Aorta (tissue), 5 donors: ENCODE data around the gene TRMT112. TPM values are rescaled to one million over a fixed set of nuclear protein-coding genes. Genes with fewer than 3 reads are reported as not detected.

ENCODE experiments used
- ATAC-seq: fragments of 200-7000 bp; cut with Tn5 transposase; one replicate; pipeline ENCODE4 v1.9.1; 2022; ENCODE audit warnings: moderate library complexity; ENCODE audit not compliant: low FRiP score
- DNase-seq, 2 donors: peaks; one replicate each; pipeline ENCODE4 v3.0.0-alpha.2; 2020
- H3K27ac ChIP-seq, 2 donors: one replicate each; pipeline ENCODE4 v1.5.1; 2013; ENCODE audit warnings: low read length in 2 of 2, mild to moderate bottlenecking in 2 of 2, moderate library complexity in 2 of 2, control low read depth in 1 of 2, inconsistent platforms in 1 of 2, low read depth in 1 of 2
- H3K27me3 ChIP-seq, 2 donors: one replicate each; pipeline ENCODE4 v1.6.1; 2013; ENCODE audit warnings: control low read depth in 1 of 2, low read length in 1 of 2, mild to moderate bottlenecking in 1 of 2, moderate library complexity in 1 of 2; ENCODE audit not compliant: insufficient read depth in 2 of 2, control insufficient read depth in 1 of 2
- H3K36me3 ChIP-seq, 2 donors: one replicate each; pipeline ENCODE4 v1.6.1; 2013; ENCODE audit warnings: control low read depth in 1 of 2, low read length in 1 of 2, mild to moderate bottlenecking in 1 of 2; ENCODE audit not compliant: insufficient read depth in 2 of 2, control insufficient read depth in 1 of 2
- H3K4me1 ChIP-seq, 2 donors: one replicate each; pipeline ENCODE4 v1.6.1; 2013; ENCODE audit warnings: low read length in 2 of 2, control low read depth in 1 of 2, mild to moderate bottlenecking in 1 of 2, moderate library complexity in 1 of 2; ENCODE audit not compliant: insufficient read depth in 2 of 2, control insufficient read depth in 1 of 2
- H3K4me3 ChIP-seq, 2 donors: one replicate each; pipeline ENCODE4 v1.5.1; 2013; ENCODE audit warnings: low read length in 2 of 2, control low read depth in 1 of 2, mild to moderate bottlenecking in 1 of 2
- H3K9me3 ChIP-seq: one replicate; pipeline ENCODE4 v1.6.1; 2013; ENCODE audit warnings: mild to moderate bottlenecking, low read length; ENCODE audit not compliant: control insufficient read depth
- WGBS, 2 donors: extraction: QIAGEN DNeasy Blood & Tissue Kit; methylation state at CpG; one replicate each; pipeline ENCODE4 v1.1.7; 2013; 5-methylcytosine and 5-hydroxymethylcytosine counted together
- intact Hi-C, 2 donors: fragments of 100-400 bp; cut with DNase I; formaldehyde crosslinking; loops; one replicate each; pipeline versions ENCODE4 v1.14.2 to v1.15.0; 2022
- long read RNA-seq, 2 donors: library from polyadenylated mRNA; unstranded; transcript quantifications; one replicate each; pipeline ENCODE4 v2.0.0, GENCODE V29; 2020 to 2021
- polyA plus RNA-seq, 2 donors: library from polyadenylated mRNA; stranded (reverse); fragments of 200-250 nt; gene quantifications; one replicate each; pipeline ENCODE4 v1.2.3, GENCODE V29; 2013
- total RNA-seq, 2 donors: library from RNA; stranded (reverse); fragmentation: NEBNext Ultra II Directional; extraction: Animal tissue kit (Norgen Biotek cat#: 25700); gene quantifications; one replicate each; pipeline ENCODE4 v1.2.1, GENCODE V29; 2021
- donor health status: healthy with polysubstance abuse.
- donor health status: Bipolar disorder and iron deficiency.
- donor health status: DM: no; HTN: no; CAD: no.
- donor health status: DM: no; HTN: no; CAD: no.
- donor health status: DM: yes; HTN: yes; CAD: no.

TRMT112 gene
- total RNA-seq (100 to 1,000 TPM; 139 TPM), polyA plus RNA-seq (100 to 1,000 TPM; 207 to 270 TPM)
- long read RNA-seq, donor 1, transcript TRMT112-206 (4 exons, 1,106 nt): major isoform, 24 of 28 reads
- long read RNA-seq, donor 1, partial matches to known transcripts: 0 of 28 reads
- long read RNA-seq, donor 1, other reads (novel, unspliced or antisense): 0 of 28 reads
- long read RNA-seq, donor 2, transcript TRMT112-206 (4 exons, 1,106 nt): major isoform, 55 of 66 reads
- long read RNA-seq, donor 2, transcript TRMT112-203 (3 exons, 823 nt): minor isoform, 8 of 66 reads
- long read RNA-seq, donor 2, partial matches to known transcripts: 0 of 66 reads
- long read RNA-seq, donor 2, other reads (novel, unspliced or antisense): 0 of 66 reads

- H3K27me3 ChIP-seq: no peaks in the 10 kb centered on the region
- H3K4me3 ChIP-seq: peak within 1 kb of the TSS; percentile 56 to 65
- H3K36me3 ChIP-seq: no peaks in the 10 kb centered on the region
- intact Hi-C loops: loop anchor here in 1 of 2 donors (5.0 kb wide), 1 partner anchor 40 kb away; the partner anchor contains the start of gene RPS6KA4
- no peaks in the 10 kb centered on the region for H3K4me1 ChIP-seq
- WGBS, 2 donors: 0% methylated on average over 43 of the region's 43 CpGs
- no peaks in the 10 kb centered on the region for H3K9me3 ChIP-seq
- ATAC-seq (peak; percentile 92), DNase-seq (peak; percentile 96 to 97)
- peak within 1 kb of the TSS; percentile 32 to 85 for H3K27ac ChIP-seq
These were observed at the start of gene TRMT112 for GRCh38 chr11:64317325-64317960. Gene TRMT112 (minus strand): TSS chr11:64317559. CDS start chr11:64317526, 33 bp downstream.

- DNase-seq: no peak
- H3K4me1 ChIP-seq: no peaks in the 10 kb centered on the region
- whole genome bisulfite sequencing, 2 donors: 53 to 63% methylated on average over 1 of the region's 1 CpG
- no peak for ATAC-seq
- H3K36me3 ChIP-seq: peaks cover 4 to 10% of the 10 kb centered on the region in 2 donors
- intact Hi-C loops: no loop called here
- H3K27ac ChIP-seq: no peak overlapping the region
- H3K4me3 ChIP-seq: no peak overlapping the region
- H3K27me3 ChIP-seq: no peaks in the 10 kb centered on the region
- no peaks in the 10 kb centered on the region for H3K9me3 ChIP-seq
These were observed 49.4 kb upstream of the TRMT112 start for GRCh38 chr11:64366751-64367150.

- Histone ChIP-seq H3K27ac (no peak overlapping the region), H3K27me3 (no peaks in the 10 kb centered on the region), H3K36me3 (peaks cover 4 to 10% of the 10 kb centered on the region in 2 donors), H3K9me3 (no peaks in the 10 kb centered on the region), H3K4me1 (no peaks in the 10 kb centered on the region), H3K4me3 (no peak overlapping the region)
- ATAC-seq (no peak), DNase-seq (no peak)
- intact Hi-C loops: no loop called here
- 81 to 93% methylated on average over 4 of the region's 4 CpGs for WGBS, 2 donors
These were observed 47.6 kb upstream of the TRMT112 start for GRCh38 chr11:64364911-64365310.

- no peak overlapping the region for H3K4me3 ChIP-seq
- intact Hi-C loops: no loop called here
- DNase-seq (no peak), ATAC-seq (no peak)
- no peaks in the 10 kb centered on the region for H3K9me3 ChIP-seq
- peaks cover 4 to 8% of the 10 kb centered on the region in 2 donors for H3K36me3 ChIP-seq
- no peaks in the 10 kb centered on the region for H3K27me3 ChIP-seq
- WGBS, 2 donors: 88 to 94% methylated on average over 6 of the region's 6 CpGs
- H3K27ac ChIP-seq: no peak overlapping the region
- no peaks in the 10 kb centered on the region for H3K4me1 ChIP-seq
These were observed 47.1 kb upstream of the TRMT112 start for GRCh38 chr11:64364435-64364834.

GRCh38 chr11:64362339-64362738 lies 45.0 kb upstream of the TRMT112 start:
- Histone ChIP-seq H3K27me3 (no peaks in the 10 kb centered on the region), H3K9me3 (no peaks in the 10 kb centered on the region), H3K4me3 (no peak overlapping the region), H3K36me3 (peaks cover 4% of the 10 kb centered on the region in 2 donors), H3K4me1 (no peaks in the 10 kb centered on the region), H3K27ac (no peak overlapping the region)
- intact Hi-C loops: no loop called here
- WGBS, 2 donors: 90 to 92% methylated on average over 10 of the region's 10 CpGs
- no peak for ATAC-seq
- no peak for DNase-seq

- no peaks in the 10 kb centered on the region for H3K27me3 ChIP-seq
- no peak for ATAC-seq
- peaks cover 4% of the 10 kb centered on the region in 2 donors for H3K36me3 ChIP-seq
- intact Hi-C loops: no loop called here
- 92% methylated on average over 8 to 18 of the region's 18 CpGs for WGBS, 2 donors
- no peaks in the 10 kb centered on the region for H3K4me1 ChIP-seq
- no peaks in the 10 kb centered on the region for H3K9me3 ChIP-seq
- no peak for DNase-seq
- no peak overlapping the region for H3K4me3 ChIP-seq
- no peak overlapping the region for H3K27ac ChIP-seq
These were observed 44.3 kb upstream of the TRMT112 start for GRCh38 chr11:64361659-64362058.

- intact Hi-C loops: no loop called here
- Histone ChIP-seq H3K27ac (no peak overlapping the region), H3K4me1 (no peaks in the 10 kb centered on the region), H3K27me3 (no peaks in the 10 kb centered on the region), H3K36me3 (peaks cover 4% of the 10 kb centered on the region in 2 donors), H3K4me3 (no peak overlapping the region), H3K9me3 (no peaks in the 10 kb centered on the region)
- 67 to 71% methylated on average over 13 of the region's 13 CpGs for WGBS, 2 donors
- DNase-seq: peak in 1 of 2 donors; percentile 55
- no peak for ATAC-seq
These were observed 43.1 kb upstream of the TRMT112 start for GRCh38 chr11:64360448-64360921.

- Histone ChIP-seq H3K4me3 (peak overlapping the region; percentile 59 to 74), H3K27ac (no peak overlapping the region), H3K36me3 (peaks cover 2 to 4% of the 10 kb centered on the region in 2 donors), H3K9me3 (no peaks in the 10 kb centered on the region), H3K27me3 (no peaks in the 10 kb centered on the region), H3K4me1 (no peaks in the 10 kb centered on the region)
- intact Hi-C loops: loop anchor here in 1 of 2 donors (5.0 kb wide), 1 partner anchor 43 kb away; the partner anchor contains the start of genes PRDX5 and TRMT112
- WGBS, 2 donors: 46 to 49% methylated on average over 38 of the region's 38 CpGs
- DNase-seq (peak in 1 of 2 donors; percentile 64), ATAC-seq (no peak)
These were observed 42.5 kb upstream of the TRMT112 start for GRCh38 chr11:64359712-64360445.
